ENCODE data around the gene TTLL10. TPM values are rescaled to one million over a fixed set of nuclear protein-coding genes. Genes with fewer than 3 reads are reported as not detected.

TTLL10 gene
- total RNA-seq, 1 experiment from 2014 or later, result 4.0 TPM

DNA sequence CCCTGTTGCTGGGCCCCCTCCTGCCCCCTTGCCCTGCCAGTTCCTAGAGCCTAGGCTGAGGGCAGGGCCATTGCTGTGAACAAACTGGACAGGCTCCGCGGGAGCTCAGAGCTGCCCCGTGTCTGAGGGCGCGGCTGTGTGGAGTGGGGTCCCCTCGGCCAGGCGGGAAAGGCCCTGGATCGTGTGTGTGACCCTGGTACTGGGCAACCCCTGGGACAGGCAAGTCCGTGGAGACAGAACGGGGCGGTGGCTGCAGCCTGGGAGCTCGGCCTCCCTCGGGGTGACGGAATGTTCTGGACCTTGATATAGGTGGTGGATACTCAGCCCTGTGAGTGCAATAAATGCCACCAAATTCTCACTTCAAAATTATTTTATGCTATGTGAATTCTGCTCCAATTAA lies 30.0 kb upstream of the TTLL10 start:
- POLR2A ChIA-PET (ENCODE audit: unreplicated experiment), result no interaction called here
- CTCF ChIA-PET, result no interaction called here
- no peak for DNase-seq

DNA sequence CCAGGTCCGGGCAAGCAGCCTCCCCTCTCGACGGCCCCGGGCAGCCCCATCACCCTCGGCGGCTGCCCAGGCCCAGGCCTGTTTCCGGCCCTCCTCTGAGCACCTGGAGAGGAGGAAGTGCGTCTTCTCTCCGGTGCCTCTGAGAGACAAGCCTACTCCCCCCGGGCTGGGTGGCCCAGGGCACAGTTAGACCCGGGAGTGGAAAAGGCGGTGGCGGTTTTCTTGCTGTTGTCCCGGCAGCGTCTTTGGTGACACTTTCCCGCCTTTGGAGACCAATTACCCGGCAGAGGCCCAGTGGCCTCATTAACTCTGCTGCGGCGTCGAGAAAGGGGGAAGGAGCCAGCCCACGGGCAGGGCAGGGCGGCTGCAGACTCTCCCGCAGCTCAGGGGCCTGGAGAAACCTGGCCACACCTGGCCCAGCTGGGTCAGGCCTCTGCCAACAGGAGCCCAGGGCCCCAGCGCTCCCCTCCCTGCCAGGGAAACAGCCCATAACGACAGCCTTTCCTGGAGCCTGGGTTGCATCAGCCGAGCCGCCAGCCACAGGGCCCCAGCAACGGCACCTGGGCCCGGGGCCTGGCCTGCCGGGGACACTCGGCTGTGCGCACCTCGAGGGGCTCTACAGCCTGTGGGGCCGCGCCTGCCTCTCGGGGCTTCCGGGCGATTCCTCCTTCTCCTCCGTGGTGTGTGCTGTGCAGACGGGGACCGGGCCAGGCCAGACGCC lies 29.4 kb upstream of the TTLL10 start:
- Histone ChIP-seq H3K4me1 (replicated peaks; ENCODE audit: insufficient read depth) (0 out of 2 replicates have a peak, but pooled peaks cover 6% of the 10 kb centered on the region), H3K27me3 (ENCODE audit: insufficient read depth, low read depth) (no peaks in the 10 kb centered on the region), H3K36me3 (ENCODE audit: low read depth) (no peaks in the 10 kb centered on the region), H3F3A (ENCODE audit: insufficient read depth, low read depth) (peaks cover 8% of the 10 kb centered on the region), H3K4me2 (no peak overlapping the region), H3K4me3 (no peak overlapping the region), H3K27ac (no peak overlapping the region), H3K79me2 (ENCODE audit: low read depth) (no peaks in the 10 kb centered on the region), H2AFZ (no peak overlapping the region), H3K9me2 (ENCODE audit: insufficient read depth) (no peaks in the 10 kb centered on the region), H4K20me1 (ENCODE audit: insufficient read depth) (no peaks in the 10 kb centered on the region), H3K9me3 (ENCODE audit: insufficient read depth, low read depth) (no peaks in the 10 kb centered on the region)
- DNase-seq, result peak in 1 of 2 experiments; percentile 53
- TSS peak; percentile 39 for BruUV-seq (replicated peaks)
- intact Hi-C loops (cut with micrococcal nuclease; ENCODE audit: unreplicated experiment), result no loop called here
- ChIA-PET CTCF (no interaction called here), POLR2A (ENCODE audit: unreplicated experiment) (no interaction called here)
- TF ChIP-seq EZH2 (IDR thresholded peaks at IDR 0.05; ENCODE audit: low read depth), result no peak
- TF ChIP-seq, protein P1, sequence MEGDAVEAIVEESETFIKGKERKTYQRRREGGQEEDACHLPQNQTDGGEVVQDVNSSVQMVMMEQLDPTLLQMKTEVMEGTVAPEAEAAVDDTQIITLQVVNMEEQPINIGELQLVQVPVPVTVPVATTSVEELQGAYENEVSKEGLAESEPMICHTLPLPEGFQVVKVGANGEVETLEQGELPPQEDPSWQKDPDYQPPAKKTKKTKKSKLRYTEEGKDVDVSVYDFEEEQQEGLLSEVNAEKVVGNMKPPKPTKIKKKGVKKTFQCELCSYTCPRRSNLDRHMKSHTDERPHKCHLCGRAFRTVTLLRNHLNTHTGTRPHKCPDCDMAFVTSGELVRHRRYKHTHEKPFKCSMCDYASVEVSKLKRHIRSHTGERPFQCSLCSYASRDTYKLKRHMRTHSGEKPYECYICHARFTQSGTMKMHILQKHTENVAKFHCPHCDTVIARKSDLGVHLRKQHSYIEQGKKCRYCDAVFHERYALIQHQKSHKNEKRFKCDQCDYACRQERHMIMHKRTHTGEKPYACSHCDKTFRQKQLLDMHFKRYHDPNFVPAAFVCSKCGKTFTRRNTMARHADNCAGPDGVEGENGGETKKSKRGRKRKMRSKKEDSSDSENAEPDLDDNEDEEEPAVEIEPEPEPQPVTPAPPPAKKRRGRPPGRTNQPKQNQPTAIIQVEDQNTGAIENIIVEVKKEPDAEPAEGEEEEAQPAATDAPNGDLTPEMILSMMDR (conservative IDR thresholded peaks at IDR 0.05), result no peak

More for the DNA sequence above, 30.0 kb upstream of the TTLL10 start:
- Histone ChIP-seq H3K4me1 (replicated peaks; ENCODE audit: insufficient read depth) (0 out of 2 replicates have a peak, but pooled peaks cover 6% of the 10 kb centered on the region), H3K27me3 (ENCODE audit: insufficient read depth, low read depth) (no peaks in the 10 kb centered on the region), H3K27ac (no peak overlapping the region), H3K9me3 (ENCODE audit: insufficient read depth, low read depth) (no peaks in the 10 kb centered on the region), H2AFZ (no peak overlapping the region), H3K36me3 (ENCODE audit: low read depth) (no peaks in the 10 kb centered on the region), H3K9me2 (ENCODE audit: insufficient read depth) (no peaks in the 10 kb centered on the region), H4K20me1 (ENCODE audit: insufficient read depth) (no peaks in the 10 kb centered on the region), H3K4me2 (no peak overlapping the region), H3K79me2 (ENCODE audit: low read depth) (no peaks in the 10 kb centered on the region), H3K4me3 (no peak overlapping the region), H3F3A (ENCODE audit: insufficient read depth, low read depth) (peaks cover 8% of the 10 kb centered on the region)
- no peak for TF ChIP-seq EZH2 (IDR thresholded peaks at IDR 0.05; ENCODE audit: low read depth)
- TF ChIP-seq, protein P1 (conservative IDR thresholded peaks at IDR 0.05), result no peak
- no TSS peak for BruUV-seq (replicated peaks)
- intact Hi-C loops (cut with micrococcal nuclease; ENCODE audit: unreplicated experiment), result no loop called here

DNA sequence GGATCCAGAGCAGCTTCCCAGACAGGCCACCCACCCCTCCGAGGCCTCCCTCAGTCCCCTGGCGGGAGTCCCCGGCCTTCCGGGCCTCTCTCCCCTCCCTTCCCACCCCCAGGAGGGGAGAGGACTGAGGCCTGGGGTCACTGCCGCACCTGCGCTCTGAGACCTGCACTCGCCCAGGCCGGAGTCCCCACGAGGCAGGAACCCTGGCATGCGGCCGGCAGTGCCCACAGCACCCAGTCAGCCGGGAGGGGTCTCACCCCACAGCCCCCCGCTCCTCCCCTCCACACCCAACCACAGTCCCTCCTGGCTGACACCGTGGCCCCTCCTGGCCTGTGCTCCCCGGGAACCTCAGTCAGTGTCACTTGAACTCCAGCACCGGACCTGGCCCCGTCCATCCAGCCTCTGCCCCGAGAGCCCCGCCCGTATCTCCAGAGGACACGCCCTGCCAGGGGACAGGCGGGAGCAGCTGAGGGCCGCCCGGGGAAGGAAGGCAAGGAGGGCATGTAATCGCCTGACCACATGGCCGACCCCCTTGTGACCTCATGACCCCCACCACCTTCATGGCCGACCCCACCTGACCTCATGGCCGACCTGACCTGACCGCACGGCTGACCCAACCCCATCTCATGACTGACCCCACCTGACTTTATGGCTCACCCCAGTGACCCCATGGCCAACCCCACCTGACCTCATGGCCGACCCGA lies 28.7 kb upstream of the TTLL10 start:
- H3K9me3 ChIP-seq (ENCODE audit: insufficient read depth, low read depth), result no peaks in the 10 kb centered on the region
- H4K20me1 ChIP-seq (ENCODE audit: insufficient read depth), result no peaks in the 10 kb centered on the region
- no peak overlapping the region for H3K4me3 ChIP-seq
- H3K36me3 ChIP-seq (ENCODE audit: low read depth), result no peaks in the 10 kb centered on the region
- ChIA-PET CTCF (no interaction called here), POLR2A (ENCODE audit: unreplicated experiment) (no interaction called here)
- no peak for TF ChIP-seq EZH2 (IDR thresholded peaks at IDR 0.05; ENCODE audit: low read depth)
- TF ChIP-seq, protein P1 (conservative IDR thresholded peaks at IDR 0.05), result no peak
- BruUV-seq (replicated peaks), result no TSS peak
- no peaks in the 10 kb centered on the region for H3K79me2 ChIP-seq (ENCODE audit: low read depth)
- no peaks in the 10 kb centered on the region for H3K9me2 ChIP-seq (ENCODE audit: insufficient read depth)
- no peak overlapping the region for H3K4me2 ChIP-seq
- H3F3A ChIP-seq (ENCODE audit: insufficient read depth, low read depth), result peaks cover 8% of the 10 kb centered on the region
- no peak overlapping the region for H3K27ac ChIP-seq
- no peaks in the 10 kb centered on the region for H3K27me3 ChIP-seq (ENCODE audit: insufficient read depth, low read depth)
- intact Hi-C loops (cut with micrococcal nuclease; ENCODE audit: unreplicated experiment), result no loop called here
- peaks cover 10% of the 10 kb centered on the region for H3K4me1 ChIP-seq (replicated peaks; ENCODE audit: insufficient read depth)
- no peak overlapping the region for H2AFZ ChIP-seq
- no peak for DNase-seq

Data from PC-9 (cell line).